Measurements from ENCODE around the gene STEAP1.

The STEAP1 gene

GRCh38 chr7:90207956-90208355, 53.7 kb downstream of the STEAP1 start:
- intact Hi-C loops (cut with DNase I; ENCODE audit: low total_unique reads): no loop called here
- H3K4me1 ChIP-seq: peaks cover 0 to 15% (median 7%) of the 10 kb centered on the region in 4 donors
- H3K27me3 ChIP-seq: no peaks in the 10 kb centered on the region
- no peaks in the 10 kb centered on the region for H3K36me3 ChIP-seq
- H3K4me3 ChIP-seq: no peak overlapping the region
- TF ChIP-seq, protein P1, sequence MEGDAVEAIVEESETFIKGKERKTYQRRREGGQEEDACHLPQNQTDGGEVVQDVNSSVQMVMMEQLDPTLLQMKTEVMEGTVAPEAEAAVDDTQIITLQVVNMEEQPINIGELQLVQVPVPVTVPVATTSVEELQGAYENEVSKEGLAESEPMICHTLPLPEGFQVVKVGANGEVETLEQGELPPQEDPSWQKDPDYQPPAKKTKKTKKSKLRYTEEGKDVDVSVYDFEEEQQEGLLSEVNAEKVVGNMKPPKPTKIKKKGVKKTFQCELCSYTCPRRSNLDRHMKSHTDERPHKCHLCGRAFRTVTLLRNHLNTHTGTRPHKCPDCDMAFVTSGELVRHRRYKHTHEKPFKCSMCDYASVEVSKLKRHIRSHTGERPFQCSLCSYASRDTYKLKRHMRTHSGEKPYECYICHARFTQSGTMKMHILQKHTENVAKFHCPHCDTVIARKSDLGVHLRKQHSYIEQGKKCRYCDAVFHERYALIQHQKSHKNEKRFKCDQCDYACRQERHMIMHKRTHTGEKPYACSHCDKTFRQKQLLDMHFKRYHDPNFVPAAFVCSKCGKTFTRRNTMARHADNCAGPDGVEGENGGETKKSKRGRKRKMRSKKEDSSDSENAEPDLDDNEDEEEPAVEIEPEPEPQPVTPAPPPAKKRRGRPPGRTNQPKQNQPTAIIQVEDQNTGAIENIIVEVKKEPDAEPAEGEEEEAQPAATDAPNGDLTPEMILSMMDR (IDR thresholded peaks at IDR 0.05): no peak
- DNase-seq: no peak
- no peak overlapping the region for H3K27ac ChIP-seq
- H3K9me3 ChIP-seq: no peaks in the 10 kb centered on the region

- no peaks in the 10 kb centered on the region for H3K9me3 ChIP-seq
- no peak overlapping the region for H3K27ac ChIP-seq
- H3K27me3 ChIP-seq: no peaks in the 10 kb centered on the region
- DNase-seq: no peak
- no peaks in the 10 kb centered on the region for H3K36me3 ChIP-seq
- TF ChIP-seq, protein P1 (IDR thresholded peaks at IDR 0.05): no peak
- intact Hi-C loops (cut with DNase I; ENCODE audit: low total_unique reads): loop anchor here (10.0 kb wide), 1 partner anchor 55 kb away; the partner anchor contains the start of gene STEAP1
- H3K4me1 ChIP-seq: peaks cover 0 to 26% (median 8%) of the 10 kb centered on the region in 4 donors
- H3K4me3 ChIP-seq: no peak overlapping the region
These were observed 55.5 kb downstream of the STEAP1 start for GRCh38 chr7:90209776-90210175.

DNA sequence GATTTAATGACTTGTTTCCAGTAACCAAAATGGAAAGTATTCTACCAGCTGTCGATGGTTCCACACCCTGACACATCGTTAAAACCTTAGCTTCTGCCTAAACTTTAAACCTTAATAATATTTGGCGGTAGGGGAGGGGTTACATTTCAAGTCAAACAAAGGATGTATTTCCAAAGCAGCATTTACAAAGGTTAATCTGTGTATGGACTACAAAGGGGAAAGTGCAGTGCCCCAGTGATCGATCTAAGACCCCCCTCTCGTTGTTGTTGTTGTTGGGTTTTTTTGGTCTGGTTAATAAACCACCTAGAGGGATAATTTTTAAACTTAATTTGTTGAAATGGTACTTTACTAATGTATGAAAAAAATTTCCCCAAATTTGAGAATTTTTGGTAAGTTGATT, 56.2 kb downstream of the STEAP1 start:
- H3K36me3 ChIP-seq: no peaks in the 10 kb centered on the region
- no peak for DNase-seq
- TF ChIP-seq, protein P1 (IDR thresholded peaks at IDR 0.05): no peak
- peaks cover 0 to 26% (median 8%) of the 10 kb centered on the region in 4 donors for H3K4me1 ChIP-seq
- peak overlapping the region in 1 of 2 donors; percentile 84 for H3K27ac ChIP-seq
- no peaks in the 10 kb centered on the region for H3K27me3 ChIP-seq
- H3K9me3 ChIP-seq: no peaks in the 10 kb centered on the region
- intact Hi-C loops (cut with DNase I; ENCODE audit: low total_unique reads): loop anchor here (10.0 kb wide), 1 partner anchor 56 kb away; the partner anchor contains the start of gene STEAP1
- H3K4me3 ChIP-seq: no peak overlapping the region

- DNase-seq: no peak
- Histone ChIP-seq H3K9me3 (no peaks in the 10 kb centered on the region), H3K27me3 (no peaks in the 10 kb centered on the region), H3K36me3 (no peaks in the 10 kb centered on the region), H3K4me3 (peak overlapping the region; percentile 75 to 76), H3K27ac (peak overlapping the region; percentile 83 to 84), H3K4me1 (peaks cover 0 to 26% (median 8%) of the 10 kb centered on the region in 4 donors)
- TF ChIP-seq, protein P1 (IDR thresholded peaks at IDR 0.05): no peak
- intact Hi-C loops (cut with DNase I; ENCODE audit: low total_unique reads): loop anchor here (10.0 kb wide), 1 partner anchor 56 kb away; the partner anchor contains the start of gene STEAP1
These were observed 56.7 kb downstream of the STEAP1 start for GRCh38 chr7:90210981-90211380.

DNA sequence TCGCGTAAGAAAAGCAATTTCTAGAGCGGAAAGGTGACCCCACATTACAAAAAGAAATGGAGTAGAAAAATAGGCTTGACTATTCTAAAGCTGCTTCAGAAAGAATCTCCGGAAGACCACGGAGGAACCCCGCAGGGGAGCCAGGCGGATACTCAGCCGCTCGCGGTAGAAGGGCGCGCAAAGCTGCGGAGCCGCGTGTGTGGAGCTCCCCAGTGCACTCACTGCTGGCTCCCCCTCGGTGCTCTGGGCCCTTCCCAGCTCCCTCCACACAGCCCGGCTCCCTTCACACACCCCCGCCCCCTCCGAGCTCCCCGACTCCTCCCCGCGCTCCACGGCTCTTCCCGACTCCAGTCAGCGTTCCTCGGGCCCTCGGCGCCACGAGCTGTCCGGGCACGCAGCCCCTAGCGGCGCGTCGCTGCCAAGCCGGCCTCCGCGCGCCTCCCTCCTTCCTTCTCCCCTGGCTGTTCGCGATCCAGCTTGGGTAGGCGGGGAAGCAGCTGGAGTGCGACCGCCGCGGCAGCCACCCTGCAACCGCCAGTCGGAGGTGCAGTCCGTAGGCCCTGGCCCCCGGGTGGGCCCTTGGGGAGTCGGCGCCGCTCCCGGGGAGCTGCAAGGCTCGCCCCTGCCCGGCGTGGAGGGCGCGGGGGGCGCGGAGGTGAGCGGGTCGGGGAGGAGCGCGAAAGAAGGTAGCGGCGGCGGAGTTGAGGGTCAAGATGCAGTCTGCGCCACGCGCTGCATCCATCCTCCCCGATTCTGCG, 57.3 kb downstream of the STEAP1 start, which contains the start of gene STEAP2:
Gene STEAP2, plus strand, starts transcription at position 350 of the 758 bp plus-strand sequence. CDS start 13,343 bp downstream, outside the sequence.
- no peaks in the 10 kb centered on the region for H3K36me3 ChIP-seq
- TF ChIP-seq, protein P1 (IDR thresholded peaks at IDR 0.05): peak; percentile 61 to 70
- peaks cover 0 to 26% (median 8%) of the 10 kb centered on the region in 4 donors for H3K4me1 ChIP-seq
- intact Hi-C loops (cut with DNase I; ENCODE audit: low total_unique reads): loop anchor here (10.0 kb wide), 1 partner anchor 57 kb away; the partner anchor contains the start of gene STEAP1
- no peaks in the 10 kb centered on the region for H3K27me3 ChIP-seq
- DNase-seq: peak; percentile 89 to 96
- no peaks in the 10 kb centered on the region for H3K9me3 ChIP-seq
- peak within 1 kb of the TSS; percentile 83 to 84 for H3K27ac ChIP-seq
- peak within 1 kb of the TSS; percentile 75 to 76 for H3K4me3 ChIP-seq
